WTC11 (cell line): Measurements from ENCODE around the gene CCL17. TPM values are rescaled to one million over a fixed set of nuclear protein-coding genes. Genes with fewer than 3 reads are reported as not detected.

ENCODE experiments used
- ATAC-seq: fragments of 200-7000 bp; cut with Tn5 transposase; 2 replicates; pipeline ENCODE4 v1.10.0; 2021; ENCODE audit warnings: mild to moderate bottlenecking, moderate library complexity
- CTCF ChIA-PET: fragments of 300-600 bp; sonication (Branson Sonifier 250); formaldehyde crosslinking; loops from one replicate; lab custom pipeline; 2021; ENCODE audit warnings: antibody characterized with exemption; lab: Charles Lee
- POLR2A ChIA-PET: fragments of 350-600 bp; sonication (Branson Sonifier 250); formaldehyde crosslinking; loops from one replicate; lab custom pipeline; 2021; ENCODE audit warnings: antibody characterized with exemption; lab: Charles Lee
- DNase-seq: peaks from one replicate; pipeline ENCODE4 v3.0.0; 2021; ENCODE audit warnings: low spot score
- H3K27ac Mint-ChIP-seq: 2 replicates; pipeline ENCODE4 v1.8.0; 2021; ENCODE audit warnings: mixed read lengths
- H3K27me3 Mint-ChIP-seq: 2 replicates; pipeline ENCODE4 v1.8.0; 2021; ENCODE audit warnings: low read depth, mild to moderate bottlenecking, moderate library complexity, mixed read lengths
- H3K36me3 Mint-ChIP-seq: 2 replicates; pipeline ENCODE4 v1.8.0; 2021; ENCODE audit warnings: mixed read lengths
- H3K4me1 Mint-ChIP-seq: 2 replicates; pipeline ENCODE4 v1.8.0; 2022; ENCODE audit warnings: mixed read lengths
- H3K4me3 Mint-ChIP-seq: 2 replicates; pipeline ENCODE4 v1.8.0; 2021; ENCODE audit warnings: mild to moderate bottlenecking, moderate library complexity, mixed read lengths
- H3K9me3 Mint-ChIP-seq: 2 replicates; pipeline ENCODE4 v1.8.0; 2021; ENCODE audit warnings: mixed read lengths
- ELF4 ChIP-seq: sonication (generic); formaldehyde crosslinking; IDR thresholded peaks from 2 replicates; pipeline ENCODE4 v1.8.1; 2022; ENCODE audit warnings: low read depth, mild to moderate bottlenecking, moderate library complexity, missing genetic modification reagents
- FOXJ3 ChIP-seq: sonication (generic); formaldehyde crosslinking; IDR thresholded peaks from 2 replicates; pipeline ENCODE4 v1.9.0; 2021; ENCODE audit warnings: missing genetic modification reagents, mild to moderate bottlenecking, borderline replicate concordance
- GRHL2 ChIP-seq: fragments of 250-450 bp; sonication (Bioruptor Pico); IDR thresholded peaks from 2 replicates; pipeline ENCODE4 v1.8.0; 2022; ENCODE audit warnings: mild to moderate bottlenecking, moderate library complexity; ENCODE audit not compliant: insufficient replicate concordance, severe bottlenecking
- JAZF1 ChIP-seq: fragments of 250-450 bp; sonication (Bioruptor Pico); IDR thresholded peaks from 2 replicates; pipeline ENCODE4 v1.9.0; 2021; ENCODE audit warnings: moderate library complexity, mild to moderate bottlenecking, inconsistent platforms
- NFE2L1 ChIP-seq: sonication (generic); formaldehyde crosslinking; IDR thresholded peaks from 2 replicates; pipeline ENCODE4 v1.8.1; 2023; ENCODE audit warnings: missing genetic modification reagents
- NR2C2 ChIP-seq: sonication (generic); formaldehyde crosslinking; IDR thresholded peaks from 2 replicates; pipeline ENCODE4 v1.8.0; 2022; ENCODE audit warnings: mild to moderate bottlenecking, missing genetic modification reagents
- NR3C1 ChIP-seq: sonication (generic); formaldehyde crosslinking; conservative IDR thresholded peaks from 2 replicates; pipeline ENCODE4 v1.8.1; 2023; ENCODE audit warnings: low read depth, mild to moderate bottlenecking, missing genetic modification reagents
- OVOL2 ChIP-seq: fragments of 250-450 bp; sonication (Bioruptor Pico); IDR thresholded peaks from 2 replicates; pipeline ENCODE4 v1.9.0; 2021; ENCODE audit warnings: mild to moderate bottlenecking, borderline replicate concordance
- SMAD4 ChIP-seq: sonication (generic); formaldehyde crosslinking; IDR thresholded peaks from 2 replicates; pipeline ENCODE4 v1.8.0; 2022; ENCODE audit warnings: mild to moderate bottlenecking, missing genetic modification reagents
- SP1 ChIP-seq: sonication (generic); formaldehyde crosslinking; conservative IDR thresholded peaks from 2 replicates; pipeline ENCODE4 v1.8.1; 2022; ENCODE audit warnings: missing genetic modification reagents
- ZBTB21 ChIP-seq: sonication (generic); formaldehyde crosslinking; IDR thresholded peaks from 2 replicates; pipeline ENCODE4 v1.8.1; 2023; ENCODE audit warnings: mild to moderate bottlenecking, missing genetic modification reagents, borderline replicate concordance
- ZNF219 ChIP-seq: sonication (generic); formaldehyde crosslinking; IDR thresholded peaks from 2 replicates; pipeline ENCODE4 v1.8.0; 2023; ENCODE audit warnings: missing genetic modification reagents, mild to moderate bottlenecking, borderline replicate concordance
- ZNF317 ChIP-seq: sonication (generic); formaldehyde crosslinking; IDR thresholded peaks from 2 replicates; pipeline ENCODE4 v1.8.1; 2023; ENCODE audit warnings: low read depth, mild to moderate bottlenecking, moderate library complexity, missing genetic modification reagents, borderline replicate concordance
- total RNA-seq: library from RNA; stranded (reverse); gene quantifications from 3 replicates; pipeline ENCODE4 v1.2.3, GENCODE V29; 2021
- TF ChIP-seq, protein P1 (sequence below): sonication (generic); formaldehyde crosslinking; IDR thresholded peaks from 2 replicates; pipeline ENCODE4 v1.8.0; 2023; ENCODE audit warnings: missing genetic modification reagents, mild to moderate bottlenecking, borderline replicate concordance
- TF ChIP-seq, protein P2 (sequence below): sonication (generic); formaldehyde crosslinking; conservative IDR thresholded peaks from 2 replicates; pipeline ENCODE4 v1.8.1; 2023; ENCODE audit warnings: mild to moderate bottlenecking, low read depth, missing genetic modification reagents, moderate library complexity
- TF ChIP-seq, protein P3 (sequence below): sonication (generic); formaldehyde crosslinking; IDR thresholded peaks from 2 replicates; pipeline ENCODE4 v1.8.1; 2023; ENCODE audit warnings: mild to moderate bottlenecking, moderate library complexity, missing genetic modification reagents
- TF ChIP-seq, protein P4 (sequence below): sonication (generic); formaldehyde crosslinking; IDR thresholded peaks from 2 replicates; pipeline ENCODE4 v1.8.1; 2022; ENCODE audit warnings: mild to moderate bottlenecking, moderate library complexity, missing genetic modification reagents

Gene CCL17
- total RNA-seq, 1 experiment from 2014 or later = not detected

DNA sequence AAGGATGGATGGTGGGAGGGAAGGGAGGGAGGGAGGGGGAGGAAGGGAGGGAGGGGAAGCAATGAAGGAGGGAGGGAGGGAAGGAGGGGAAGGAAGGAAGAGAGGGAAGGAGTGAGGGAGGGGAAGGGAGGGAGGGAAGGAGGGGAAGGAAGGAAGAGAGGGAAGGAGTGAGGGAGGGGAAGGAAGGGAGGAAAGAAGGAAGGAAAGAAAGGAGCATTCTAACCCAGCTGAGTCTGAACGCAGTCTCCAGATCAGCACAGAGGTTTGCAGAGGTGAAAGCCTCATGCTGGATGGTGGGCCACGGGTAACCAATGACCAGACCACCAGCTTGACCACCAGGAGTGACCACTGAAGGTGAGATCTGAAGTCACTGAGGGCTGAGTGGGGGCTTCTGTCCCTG lies 18.6 kb downstream of the CCL17 start (continued):
- TF ChIP-seq, protein P1, sequence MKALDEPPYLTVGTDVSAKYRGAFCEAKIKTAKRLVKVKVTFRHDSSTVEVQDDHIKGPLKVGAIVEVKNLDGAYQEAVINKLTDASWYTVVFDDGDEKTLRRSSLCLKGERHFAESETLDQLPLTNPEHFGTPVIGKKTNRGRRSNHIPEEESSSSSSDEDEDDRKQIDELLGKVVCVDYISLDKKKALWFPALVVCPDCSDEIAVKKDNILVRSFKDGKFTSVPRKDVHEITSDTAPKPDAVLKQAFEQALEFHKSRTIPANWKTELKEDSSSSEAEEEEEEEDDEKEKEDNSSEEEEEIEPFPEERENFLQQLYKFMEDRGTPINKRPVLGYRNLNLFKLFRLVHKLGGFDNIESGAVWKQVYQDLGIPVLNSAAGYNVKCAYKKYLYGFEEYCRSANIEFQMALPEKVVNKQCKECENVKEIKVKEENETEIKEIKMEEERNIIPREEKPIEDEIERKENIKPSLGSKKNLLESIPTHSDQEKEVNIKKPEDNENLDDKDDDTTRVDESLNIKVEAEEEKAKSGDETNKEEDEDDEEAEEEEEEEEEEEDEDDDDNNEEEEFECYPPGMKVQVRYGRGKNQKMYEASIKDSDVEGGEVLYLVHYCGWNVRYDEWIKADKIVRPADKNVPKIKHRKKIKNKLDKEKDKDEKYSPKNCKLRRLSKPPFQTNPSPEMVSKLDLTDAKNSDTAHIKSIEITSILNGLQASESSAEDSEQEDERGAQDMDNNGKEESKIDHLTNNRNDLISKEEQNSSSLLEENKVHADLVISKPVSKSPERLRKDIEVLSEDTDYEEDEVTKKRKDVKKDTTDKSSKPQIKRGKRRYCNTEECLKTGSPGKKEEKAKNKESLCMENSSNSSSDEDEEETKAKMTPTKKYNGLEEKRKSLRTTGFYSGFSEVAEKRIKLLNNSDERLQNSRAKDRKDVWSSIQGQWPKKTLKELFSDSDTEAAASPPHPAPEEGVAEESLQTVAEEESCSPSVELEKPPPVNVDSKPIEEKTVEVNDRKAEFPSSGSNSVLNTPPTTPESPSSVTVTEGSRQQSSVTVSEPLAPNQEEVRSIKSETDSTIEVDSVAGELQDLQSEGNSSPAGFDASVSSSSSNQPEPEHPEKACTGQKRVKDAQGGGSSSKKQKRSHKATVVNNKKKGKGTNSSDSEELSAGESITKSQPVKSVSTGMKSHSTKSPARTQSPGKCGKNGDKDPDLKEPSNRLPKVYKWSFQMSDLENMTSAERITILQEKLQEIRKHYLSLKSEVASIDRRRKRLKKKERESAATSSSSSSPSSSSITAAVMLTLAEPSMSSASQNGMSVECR = no peak
- no peak for TF ChIP-seq OVOL2 (CRISPR knock-in tag)
- TF ChIP-seq NR3C1 = no peak
- TF ChIP-seq ZNF317 (CRISPR knock-in tag) = no peak
- TF ChIP-seq ELF4 (CRISPR knock-in tag) = no peak
- no peak for TF ChIP-seq GRHL2 (CRISPR knock-in tag)
- TF ChIP-seq, protein P2, sequence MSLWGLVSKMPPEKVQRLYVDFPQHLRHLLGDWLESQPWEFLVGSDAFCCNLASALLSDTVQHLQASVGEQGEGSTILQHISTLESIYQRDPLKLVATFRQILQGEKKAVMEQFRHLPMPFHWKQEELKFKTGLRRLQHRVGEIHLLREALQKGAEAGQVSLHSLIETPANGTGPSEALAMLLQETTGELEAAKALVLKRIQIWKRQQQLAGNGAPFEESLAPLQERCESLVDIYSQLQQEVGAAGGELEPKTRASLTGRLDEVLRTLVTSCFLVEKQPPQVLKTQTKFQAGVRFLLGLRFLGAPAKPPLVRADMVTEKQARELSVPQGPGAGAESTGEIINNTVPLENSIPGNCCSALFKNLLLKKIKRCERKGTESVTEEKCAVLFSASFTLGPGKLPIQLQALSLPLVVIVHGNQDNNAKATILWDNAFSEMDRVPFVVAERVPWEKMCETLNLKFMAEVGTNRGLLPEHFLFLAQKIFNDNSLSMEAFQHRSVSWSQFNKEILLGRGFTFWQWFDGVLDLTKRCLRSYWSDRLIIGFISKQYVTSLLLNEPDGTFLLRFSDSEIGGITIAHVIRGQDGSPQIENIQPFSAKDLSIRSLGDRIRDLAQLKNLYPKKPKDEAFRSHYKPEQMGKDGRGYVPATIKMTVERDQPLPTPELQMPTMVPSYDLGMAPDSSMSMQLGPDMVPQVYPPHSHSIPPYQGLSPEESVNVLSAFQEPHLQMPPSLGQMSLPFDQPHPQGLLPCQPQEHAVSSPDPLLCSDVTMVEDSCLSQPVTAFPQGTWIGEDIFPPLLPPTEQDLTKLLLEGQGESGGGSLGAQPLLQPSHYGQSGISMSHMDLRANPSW (CRISPR knock-in tag) = no peak
- TF ChIP-seq FOXJ3 (CRISPR knock-in tag) = no peak
- TF ChIP-seq ZNF219 (CRISPR knock-in tag) = no peak
- TF ChIP-seq, all 79 proteins: peak for 0

DNA sequence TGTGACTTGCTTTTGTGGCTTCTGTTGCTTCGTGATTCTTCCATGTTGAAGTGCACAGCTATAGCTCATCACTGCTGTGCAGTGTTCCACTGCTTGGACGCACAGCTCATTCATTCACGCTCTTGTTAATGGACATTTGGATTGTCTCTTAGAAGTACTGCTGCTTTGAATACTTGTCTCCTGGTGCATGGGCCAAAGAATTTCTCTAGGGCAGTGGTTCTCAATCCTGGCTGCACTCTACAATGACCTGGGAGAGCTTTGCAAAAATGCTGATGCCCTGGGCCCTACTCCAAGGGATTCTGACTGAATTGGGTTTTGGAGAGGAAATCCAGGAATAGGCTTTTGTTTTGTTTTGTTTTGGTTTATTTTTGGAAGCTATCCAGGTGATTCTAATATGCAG lies 20.0 kb downstream of the CCL17 start:
- DNase-seq = no peak
- no peak overlapping the region for H3K27ac Mint-ChIP-seq
- no peak overlapping the region for H3K4me3 Mint-ChIP-seq
- CTCF ChIA-PET = interaction anchor here (0.9 to 1.9 kb wide), 3 partner anchors 15 to 94 kb away, joined by 3 to 5 read pairs (median 3); partner anchors contain the start of genes CIAPIN1 and COQ9
- H3K4me1 Mint-ChIP-seq = peaks cover 10% of the 10 kb centered on the region
- no peaks in the 10 kb centered on the region for H3K27me3 Mint-ChIP-seq
- POLR2A ChIA-PET = no interaction called here
- H3K9me3 Mint-ChIP-seq = no peaks in the 10 kb centered on the region
- ATAC-seq = no peak
- H3K36me3 Mint-ChIP-seq = peaks cover 22% of the 10 kb centered on the region
- TF ChIP-seq NFE2L1 (CRISPR knock-in tag) (no peak), NR2C2 (CRISPR knock-in tag) (no peak), SMAD4 (CRISPR knock-in tag) (no peak), ELF4 (CRISPR knock-in tag) (no peak), SP1 (no peak), ZBTB21 (CRISPR knock-in tag) (no peak), JAZF1 (CRISPR knock-in tag) (no peak)
- TF ChIP-seq, protein P3, sequence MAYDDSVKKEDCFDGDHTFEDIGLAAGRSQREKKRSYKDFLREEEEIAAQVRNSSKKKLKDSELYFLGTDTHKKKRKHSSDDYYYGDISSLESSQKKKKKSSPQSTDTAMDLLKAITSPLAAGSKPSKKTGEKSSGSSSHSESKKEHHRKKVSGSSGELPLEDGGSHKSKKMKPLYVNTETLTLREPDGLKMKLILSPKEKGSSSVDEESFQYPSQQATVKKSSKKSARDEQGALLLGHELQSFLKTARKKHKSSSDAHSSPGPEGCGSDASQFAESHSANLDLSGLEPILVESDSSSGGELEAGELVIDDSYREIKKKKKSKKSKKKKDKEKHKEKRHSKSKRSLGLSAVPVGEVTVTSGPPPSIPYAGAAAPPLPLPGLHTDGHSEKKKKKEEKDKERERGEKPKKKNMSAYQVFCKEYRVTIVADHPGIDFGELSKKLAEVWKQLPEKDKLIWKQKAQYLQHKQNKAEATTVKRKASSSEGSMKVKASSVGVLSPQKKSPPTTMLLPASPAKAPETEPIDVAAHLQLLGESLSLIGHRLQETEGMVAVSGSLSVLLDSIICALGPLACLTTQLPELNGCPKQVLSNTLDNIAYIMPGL (CRISPR knock-in tag) = no peak
- TF ChIP-seq, protein P4, sequence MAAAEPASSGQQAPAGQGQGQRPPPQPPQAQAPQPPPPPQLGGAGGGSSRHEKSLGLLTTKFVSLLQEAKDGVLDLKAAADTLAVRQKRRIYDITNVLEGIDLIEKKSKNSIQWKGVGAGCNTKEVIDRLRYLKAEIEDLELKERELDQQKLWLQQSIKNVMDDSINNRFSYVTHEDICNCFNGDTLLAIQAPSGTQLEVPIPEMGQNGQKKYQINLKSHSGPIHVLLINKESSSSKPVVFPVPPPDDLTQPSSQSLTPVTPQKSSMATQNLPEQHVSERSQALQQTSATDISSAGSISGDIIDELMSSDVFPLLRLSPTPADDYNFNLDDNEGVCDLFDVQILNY = no peak
- TF ChIP-seq, all 79 proteins: peak for 0
